Measurements from ENCODE around the gene NUPR1. TPM values are rescaled to one million over a fixed set of nuclear protein-coding genes. Genes with fewer than 3 reads are reported as not detected.
A peak's percentile ranks its signal among the peaks of the same experiment; 100 is the strongest.

Gene NUPR1
- total RNA-seq, 4 donors from 2014 or later, result 1.6 to 11.9 (median 6.3) TPM

GRCh38 chr16:28499854-28500253 is 38.9 kb downstream of the NUPR1 start:
- peaks cover 0 to 5% (median 3%) of the 10 kb centered on the region in 4 donors for H3K4me1 ChIP-seq
- no peaks in the 10 kb centered on the region for H3K27me3 ChIP-seq
- no peak overlapping the region for H3K4me3 ChIP-seq
- TF ChIP-seq CTCF (IDR thresholded peaks at IDR 0.05) (no peak), POLR2A (IDR thresholded peaks at IDR 0.05) (no peak)
- no peaks in the 10 kb centered on the region for H3K9me3 ChIP-seq
- DNase-seq, result no peak
- no peak overlapping the region for H3K27ac ChIP-seq
- H3K36me3 ChIP-seq, result peaks cover 0 to 6% (median 0%) of the 10 kb centered on the region in 3 donors

DNA sequence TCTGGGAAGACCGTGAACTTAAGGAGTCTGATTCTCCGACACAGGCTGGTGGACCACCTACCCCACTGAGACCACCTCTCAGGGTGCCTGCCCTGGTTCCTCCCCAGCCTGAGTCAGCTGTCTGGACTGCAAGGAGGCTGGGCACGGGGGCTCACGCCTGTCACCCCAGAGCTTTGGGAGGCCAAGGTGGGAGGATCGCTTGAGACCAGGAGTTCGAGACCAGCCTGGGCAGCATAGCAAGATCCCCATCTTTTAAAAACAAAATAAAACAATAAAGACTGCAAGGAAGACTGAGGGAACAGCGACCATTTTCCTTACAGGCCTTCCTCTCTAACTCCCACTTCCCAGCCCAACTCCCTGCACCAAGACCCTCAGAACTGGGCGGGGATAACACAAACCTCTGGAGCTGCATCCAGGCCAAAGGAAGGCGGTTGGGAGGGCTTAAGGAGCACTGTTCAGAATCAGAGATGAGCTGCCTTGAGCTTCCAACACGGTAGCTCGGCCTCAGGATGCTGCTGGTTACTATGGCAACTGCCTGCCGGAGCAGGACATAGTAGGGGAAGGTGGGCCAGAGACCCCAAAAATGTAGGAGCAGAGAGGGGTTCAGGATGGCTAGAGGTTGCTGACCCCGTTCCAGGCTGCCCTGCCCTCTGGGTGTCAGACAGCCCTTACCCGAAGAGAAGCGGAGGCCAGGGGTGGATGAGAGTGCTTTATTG is 40.0 kb downstream of the NUPR1 start:
- H3K36me3 ChIP-seq, result peaks cover 0 to 6% (median 0%) of the 10 kb centered on the region in 3 donors
- H3K9me3 ChIP-seq, result no peaks in the 10 kb centered on the region
- no peak overlapping the region for H3K4me3 ChIP-seq
- no peak overlapping the region for H3K27ac ChIP-seq
- TF ChIP-seq CTCF (IDR thresholded peaks at IDR 0.05) (no peak), POLR2A (IDR thresholded peaks at IDR 0.05) (no peak)
- H3K27me3 ChIP-seq, result no peaks in the 10 kb centered on the region
- H3K4me1 ChIP-seq, result peaks cover 0 to 8% (median 7%) of the 10 kb centered on the region in 4 donors
- DNase-seq, result no peak

- no peak for DNase-seq
- Histone ChIP-seq H3K27me3 (no peaks in the 10 kb centered on the region), H3K36me3 (peaks cover 0 to 6% (median 0%) of the 10 kb centered on the region in 3 donors), H3K27ac (no peak overlapping the region), H3K9me3 (no peaks in the 10 kb centered on the region), H3K4me3 (no peak overlapping the region), H3K4me1 (peaks cover 0 to 16% (median 10%) of the 10 kb centered on the region in 4 donors)
- TF ChIP-seq POLR2A (IDR thresholded peaks at IDR 0.05), result no peak
- no peak for TF ChIP-seq CTCF (IDR thresholded peaks at IDR 0.05)
These were observed 40.7 kb downstream of the NUPR1 start for GRCh38 chr16:28497861-28498599.

- H3K27me3 ChIP-seq, result no peaks in the 10 kb centered on the region
- peaks cover 0 to 23% (median 13%) of the 10 kb centered on the region in 4 donors for H3K4me1 ChIP-seq
- TF ChIP-seq POLR2A (IDR thresholded peaks at IDR 0.05) (no peak), CTCF (IDR thresholded peaks at IDR 0.05) (no peak)
- DNase-seq, result no peak
- H3K9me3 ChIP-seq, result no peaks in the 10 kb centered on the region
- H3K4me3 ChIP-seq, result no peak overlapping the region
- no peak overlapping the region for H3K27ac ChIP-seq
- peaks cover 0 to 6% (median 0%) of the 10 kb centered on the region in 3 donors for H3K36me3 ChIP-seq
These were observed 41.4 kb downstream of the NUPR1 start for GRCh38 chr16:28497386-28497785.

DNA sequence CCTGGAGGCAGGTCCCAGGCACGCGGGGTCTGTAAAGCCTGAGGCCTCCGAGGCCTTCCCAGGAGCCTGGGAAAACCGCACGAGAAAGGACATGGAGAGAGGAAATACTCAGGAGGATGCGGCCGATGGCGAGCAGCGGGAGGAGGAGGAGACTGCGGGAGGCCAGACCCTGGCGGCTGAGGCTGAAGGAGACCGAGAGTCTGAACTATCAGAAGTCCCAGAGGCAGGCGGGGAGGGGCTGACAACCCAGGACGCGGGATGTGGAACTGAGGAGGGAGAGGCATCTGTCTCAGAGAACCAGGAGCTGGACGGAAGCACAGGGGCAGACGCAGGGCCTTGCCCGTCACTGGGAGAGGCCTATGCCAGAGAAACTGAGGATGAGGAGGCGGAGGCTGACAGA is 41.9 kb downstream of the NUPR1 start:
- Histone ChIP-seq H3K4me1 (peaks cover 0 to 23% (median 13%) of the 10 kb centered on the region in 4 donors), H3K27ac (no peak overlapping the region), H3K4me3 (peak overlapping the region in 1 of 4 donors; percentile 43), H3K9me3 (no peaks in the 10 kb centered on the region), H3K27me3 (no peaks in the 10 kb centered on the region), H3K36me3 (peaks cover 0 to 6% (median 0%) of the 10 kb centered on the region in 3 donors)
- no peak for DNase-seq
- no peak for TF ChIP-seq CTCF (IDR thresholded peaks at IDR 0.05)
- no peak for TF ChIP-seq POLR2A (IDR thresholded peaks at IDR 0.05)
